Measurements from ENCODE around the gene TSPAN33.
A peak's percentile ranks its signal among the peaks of the same experiment; 100 is the strongest.
"Not testable (repeated sequence)": the region's sequence is repeated elsewhere in the genome, so short reads cannot be mapped to it uniquely, and the experiment has no call there.

Gene TSPAN33

DNA sequence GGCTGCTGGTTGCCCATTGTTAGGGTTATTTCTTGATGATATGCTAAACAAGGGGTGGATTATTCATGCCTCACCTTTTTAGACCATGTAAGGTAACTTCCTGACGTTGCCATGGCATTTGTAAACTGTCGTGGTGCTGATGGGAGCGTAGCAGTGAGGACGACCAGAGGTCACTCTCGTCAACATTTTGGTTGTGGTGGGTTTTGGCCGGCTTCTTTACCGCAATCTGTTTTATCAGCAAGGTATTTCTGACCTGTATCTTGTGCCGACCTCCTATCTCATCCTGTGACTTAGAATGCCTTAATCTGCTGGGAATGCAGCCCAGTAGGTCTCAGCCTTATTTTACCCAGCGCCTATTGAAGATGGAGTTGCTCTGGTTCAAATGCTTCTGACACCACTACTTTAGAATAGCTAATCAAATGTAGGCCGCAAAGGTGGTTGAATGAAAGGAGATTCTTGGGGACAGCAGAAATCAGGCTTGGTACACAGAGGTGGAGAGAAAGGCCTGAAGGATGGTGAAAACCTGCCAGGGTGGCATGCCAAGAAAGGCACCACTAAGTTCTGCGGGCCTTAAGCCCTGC lies 26.0 kb downstream of the TSPAN33 start:
- DNase-seq = no peak

DNA sequence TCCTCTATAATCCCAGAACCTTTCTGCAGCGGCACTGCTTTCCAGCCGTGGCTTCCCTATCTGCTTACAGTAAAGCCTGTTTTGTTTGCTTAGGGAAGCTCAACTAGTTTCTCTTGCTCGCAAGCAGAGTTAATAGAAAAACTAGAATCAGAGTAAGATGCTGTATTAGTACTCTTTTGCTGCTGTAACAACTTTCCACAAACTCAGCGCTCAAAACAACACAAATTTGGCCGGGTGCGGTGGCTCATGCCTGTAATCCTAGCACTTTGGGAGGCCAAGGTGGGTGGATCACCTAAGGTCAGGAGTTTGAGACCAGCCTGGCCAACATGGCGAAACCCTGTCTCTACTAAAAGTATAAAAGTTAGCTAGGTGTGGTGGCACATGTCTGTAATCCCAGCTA lies 29.4 kb downstream of the TSPAN33 start:
- not testable (repeated sequence) for DNase-seq

DNA sequence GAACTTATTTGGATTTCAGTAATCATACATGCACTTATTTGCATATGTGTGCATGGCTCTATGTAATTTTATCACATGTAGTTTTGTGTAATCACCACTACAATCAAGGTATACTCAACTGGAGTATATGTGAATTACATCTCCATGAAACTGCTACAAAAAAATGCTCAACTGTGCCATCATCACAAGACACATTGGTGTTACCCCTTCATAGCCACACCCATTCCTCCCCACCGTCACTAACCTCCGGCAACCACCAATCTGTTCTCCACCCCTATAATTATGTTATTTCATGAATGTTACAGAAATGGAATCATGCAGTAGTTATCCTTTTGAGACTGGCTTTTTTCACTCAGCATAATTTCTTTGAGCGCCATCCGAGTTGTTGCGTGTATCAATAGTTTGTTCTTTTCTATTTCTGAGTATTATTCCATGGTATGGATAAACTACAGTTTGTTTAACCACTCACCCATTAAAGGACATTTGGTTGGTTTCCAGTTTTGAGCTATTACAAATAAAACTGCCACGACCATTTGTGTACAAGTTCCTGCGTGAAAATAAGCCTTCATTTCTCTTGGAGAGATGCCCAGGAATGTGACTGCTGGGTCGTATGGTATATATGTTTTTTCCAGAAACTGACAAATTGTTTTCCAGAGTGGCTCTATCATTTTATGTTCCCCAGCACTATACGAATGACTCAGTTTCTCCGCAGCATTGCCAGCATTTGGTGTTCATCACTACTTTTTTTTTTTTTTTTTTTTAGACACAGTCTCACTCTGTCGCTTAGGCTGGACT lies 32.6 kb downstream of the TSPAN33 start:
- no peak for DNase-seq

DNA sequence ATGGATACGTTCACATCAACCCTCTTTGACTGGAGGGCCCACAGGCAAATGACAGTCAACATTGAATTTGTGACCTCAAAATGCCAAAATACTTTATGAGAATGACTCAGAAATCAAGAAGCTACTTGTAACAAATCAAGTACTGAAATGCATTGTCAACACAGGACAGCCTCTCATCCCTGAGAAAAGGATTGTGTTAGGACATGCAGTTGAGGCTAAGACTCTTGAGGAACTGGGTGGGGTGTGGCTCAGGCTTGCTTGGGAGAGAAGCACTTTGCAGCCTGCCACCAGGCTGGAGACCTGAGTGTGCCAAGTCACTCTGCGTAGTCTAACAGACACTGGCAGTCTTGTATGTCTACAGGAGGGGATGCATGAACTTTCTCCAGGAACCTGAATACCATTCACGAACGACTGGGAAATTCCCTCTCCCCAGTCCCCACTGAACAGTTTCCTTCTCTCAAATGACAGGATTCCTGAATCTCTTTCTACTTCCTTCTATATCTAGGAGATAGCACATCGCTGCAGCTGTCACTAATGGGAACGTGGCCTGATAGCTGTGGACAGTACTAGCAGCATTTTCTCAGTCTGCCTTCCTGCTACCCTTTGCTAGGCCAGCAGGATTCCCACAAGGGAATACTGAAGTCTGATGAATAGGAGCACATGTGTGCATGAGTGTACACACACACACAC lies 40.6 kb downstream of the TSPAN33 start:
- DNase-seq = no peak

DNA sequence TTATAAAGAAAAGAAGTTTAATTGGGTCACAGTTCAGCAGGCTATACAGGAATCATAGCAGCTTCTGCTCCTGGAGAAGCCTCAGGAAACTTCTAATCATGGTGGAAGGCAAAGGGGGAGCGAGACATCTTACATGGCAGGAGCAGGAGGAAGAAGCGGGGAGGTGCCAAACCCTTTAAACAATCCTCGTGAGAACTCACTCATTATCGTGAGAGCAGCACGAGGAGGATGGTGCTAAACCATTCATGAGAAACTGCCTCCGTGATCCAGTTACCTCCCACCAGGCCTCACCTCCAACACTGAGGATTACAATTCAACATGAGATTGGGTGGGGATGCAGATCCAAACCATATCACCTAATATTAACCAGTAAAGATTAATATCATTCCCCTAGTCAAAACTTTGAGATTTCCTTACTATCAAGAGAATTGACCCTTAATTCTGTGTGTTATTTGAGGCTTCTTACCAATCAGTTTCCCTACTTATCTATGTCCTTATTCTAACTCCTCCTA lies 42.3 kb downstream of the TSPAN33 start:
- no peak for DNase-seq

DNA sequence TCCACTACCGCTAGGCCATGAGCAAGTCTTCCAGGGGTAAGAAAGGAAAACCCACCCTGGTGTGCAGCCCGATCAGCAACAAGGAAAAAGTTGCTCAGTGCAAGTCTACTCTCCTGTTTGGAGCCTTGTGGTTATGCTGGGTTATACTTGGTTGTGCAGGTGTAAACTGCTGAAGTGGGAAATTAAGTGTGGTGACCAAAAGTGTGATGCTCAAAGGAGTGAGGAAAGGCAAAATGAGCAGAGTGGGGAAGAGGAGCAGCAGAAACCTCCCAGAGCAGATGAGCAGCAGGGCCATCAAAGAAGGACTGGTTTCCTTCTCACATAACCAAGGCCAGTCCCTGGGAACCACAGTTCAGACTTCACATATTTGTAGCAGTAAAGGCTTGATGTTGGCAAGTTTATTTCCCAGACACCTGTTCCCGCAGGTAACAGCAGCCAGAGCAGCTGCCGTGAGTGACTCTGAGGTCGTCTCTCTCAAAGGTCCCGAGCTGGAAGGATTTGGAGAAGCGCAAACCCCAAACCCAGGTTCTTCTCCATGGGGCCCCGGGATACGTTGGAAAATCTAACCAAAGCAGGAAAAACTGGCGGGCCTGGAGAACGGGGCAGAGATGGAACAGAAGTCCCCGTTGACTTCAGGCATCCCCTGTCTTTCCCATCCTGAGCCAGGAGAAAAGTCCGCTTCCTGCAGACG lies 43.3 kb downstream of the TSPAN33 start:
- peak in 1 of 2 experiments; percentile 37 for DNase-seq

DNA sequence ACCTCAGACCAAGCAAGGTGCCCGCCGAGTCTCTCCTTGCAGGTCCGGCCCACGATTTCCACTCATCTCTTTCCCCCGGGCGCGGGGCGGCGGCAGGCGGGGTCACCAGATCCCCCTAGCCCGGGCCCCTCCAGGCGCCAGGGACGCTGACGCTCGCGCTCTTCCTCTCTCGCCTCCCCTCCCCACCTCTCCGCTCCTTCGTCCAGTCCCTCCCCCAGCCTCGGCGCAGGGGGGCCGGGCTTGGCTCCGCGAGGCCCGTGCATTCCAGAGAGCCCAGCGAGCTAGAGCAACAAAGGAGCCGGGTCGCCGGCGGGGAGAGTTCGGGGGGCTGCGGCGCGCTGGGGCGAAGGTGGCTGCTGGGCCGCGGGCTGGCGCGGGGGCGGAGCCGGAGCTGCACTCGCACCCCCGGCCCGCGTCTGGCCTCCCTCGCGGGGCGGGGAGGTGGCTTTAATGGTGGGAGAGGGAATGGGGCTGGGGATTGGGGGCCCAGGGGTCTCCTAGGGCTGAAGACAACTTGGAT lies 43.9 kb downstream of the TSPAN33 start, which contains the start of gene SMO:
Gene SMO (plus strand): TSS at position 262 of the 520 bp plus-strand sequence. CDS start 519 bp downstream, outside the sequence.
- DNase-seq = peak; percentile 35 to 49

DNA sequence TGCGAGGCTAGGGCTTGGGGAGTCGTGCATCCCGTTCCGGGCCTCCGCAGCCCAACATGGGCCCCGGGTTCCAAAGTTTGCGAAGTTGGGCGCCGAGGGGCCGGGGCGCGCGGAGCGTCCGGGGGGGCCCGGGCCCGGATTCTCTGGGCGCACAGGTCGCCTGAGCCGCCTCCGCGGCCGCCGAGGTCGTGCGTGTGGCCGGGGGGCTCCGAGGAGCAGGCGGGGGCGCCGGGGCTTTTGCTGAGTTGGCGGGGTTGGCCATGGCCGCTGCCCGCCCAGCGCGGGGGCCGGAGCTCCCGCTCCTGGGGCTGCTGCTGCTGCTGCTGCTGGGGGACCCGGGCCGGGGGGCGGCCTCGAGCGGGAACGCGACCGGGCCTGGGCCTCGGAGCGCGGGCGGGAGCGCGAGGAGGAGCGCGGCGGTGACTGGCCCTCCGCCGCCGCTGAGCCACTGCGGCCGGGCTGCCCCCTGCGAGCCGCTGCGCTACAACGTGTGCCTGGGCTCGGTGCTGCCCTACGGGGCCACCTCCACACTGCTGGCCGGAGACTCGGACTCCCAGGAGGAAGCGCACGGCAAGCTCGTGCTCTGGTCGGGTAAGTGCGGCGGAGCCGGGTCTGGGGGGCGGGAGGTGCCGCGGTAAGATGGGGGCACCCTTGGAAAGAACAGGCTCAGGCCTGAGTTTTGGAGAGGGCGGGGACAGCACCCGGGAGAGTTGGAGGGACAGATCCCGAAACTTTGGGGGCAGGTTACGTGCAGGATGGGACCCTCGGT lies 44.6 kb downstream of the TSPAN33 start:
- peak in 1 of 2 experiments; percentile 8 for DNase-seq

DNA sequence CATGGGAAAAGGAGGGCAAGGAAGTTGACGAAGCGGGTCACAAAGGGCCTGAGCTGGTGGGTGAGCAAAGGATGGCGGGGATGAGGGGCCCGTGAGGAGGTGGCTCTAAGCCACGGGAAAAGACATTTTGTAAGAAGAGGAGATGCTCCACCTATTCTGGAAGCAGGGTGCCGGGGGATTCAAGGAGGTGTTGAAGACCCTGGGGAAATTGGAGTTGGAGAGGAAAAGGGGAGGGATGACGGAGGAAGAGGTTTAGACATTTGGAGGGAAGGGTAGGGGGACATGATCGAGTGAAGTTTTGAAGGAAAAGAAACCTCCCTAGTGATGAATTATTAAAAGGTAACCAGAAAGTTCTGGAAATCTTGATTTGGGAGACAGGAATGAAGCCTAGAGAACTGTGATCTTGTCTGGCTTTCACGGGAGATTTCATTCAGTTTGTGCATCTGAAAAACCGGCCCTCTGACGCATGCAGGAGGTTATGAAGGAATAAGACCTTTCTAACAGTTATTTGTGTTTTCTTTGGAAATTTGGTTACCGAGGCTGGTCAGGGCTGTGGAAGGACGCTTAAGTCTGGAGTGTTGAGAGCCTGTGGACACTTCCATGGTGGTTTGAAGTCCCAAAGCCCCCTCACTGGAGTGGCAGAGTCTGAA lies 45.3 kb downstream of the TSPAN33 start:
- DNase-seq = no peak

DNA sequence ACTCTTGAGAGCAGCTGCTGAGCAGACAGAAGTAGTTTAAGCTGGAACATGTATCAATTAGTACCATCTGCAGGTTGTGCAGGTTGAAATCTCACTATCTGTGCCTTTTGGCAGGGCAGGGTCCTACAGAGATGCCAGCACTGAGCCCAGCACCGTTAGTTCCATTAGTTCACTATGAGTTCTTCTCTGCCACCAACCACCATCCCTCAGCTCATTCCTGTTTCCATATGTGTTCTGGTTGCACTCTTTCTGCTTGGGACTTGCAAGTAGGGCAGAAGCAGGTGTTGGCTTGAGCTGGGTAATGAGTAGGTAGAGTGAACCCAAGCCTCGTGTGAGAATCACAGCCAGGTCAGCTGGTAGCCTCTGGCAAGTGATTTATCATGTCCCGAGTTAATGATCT lies 46.8 kb downstream of the TSPAN33 start:
- no peak for DNase-seq

DNA sequence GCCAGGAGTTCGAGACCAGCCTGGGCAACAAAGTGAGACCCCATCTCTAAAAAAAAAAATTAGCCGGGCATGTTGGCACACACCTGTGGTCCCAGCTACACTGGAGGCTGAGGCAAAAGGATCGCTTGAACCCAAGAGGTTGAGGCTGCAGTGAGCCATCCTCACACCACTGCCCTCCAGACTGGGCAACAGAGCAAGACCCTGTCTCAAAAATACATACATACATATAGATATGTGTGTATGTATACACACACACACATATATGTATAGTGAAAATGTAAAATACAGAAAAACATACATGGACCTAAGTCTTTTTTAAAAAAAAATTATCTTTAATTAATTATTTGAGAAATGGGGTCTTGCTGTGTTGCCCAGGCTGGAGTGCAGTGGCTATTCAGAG lies 49.4 kb downstream of the TSPAN33 start:
- DNase-seq = no peak

DNA sequence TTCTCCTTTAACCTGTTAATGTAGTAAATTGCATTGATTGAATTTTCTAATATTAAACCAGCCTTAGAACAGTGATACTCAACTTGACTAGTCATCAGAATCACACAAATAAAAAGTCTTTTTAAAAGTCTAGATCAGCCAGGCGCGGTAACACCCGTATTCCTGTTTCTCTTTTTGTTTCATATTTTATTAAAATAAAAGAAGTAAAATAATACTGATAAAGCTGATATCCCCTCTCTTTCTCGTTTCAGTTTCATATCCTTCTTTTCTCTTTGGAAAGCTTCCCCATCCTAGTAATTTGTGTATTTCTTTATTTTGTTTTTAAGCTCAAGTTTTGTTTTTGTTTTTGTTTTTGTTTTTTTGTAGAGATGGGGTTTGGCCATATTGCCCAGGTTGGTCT lies 53.3 kb downstream of the TSPAN33 start:
- no peak for DNase-seq

DNA sequence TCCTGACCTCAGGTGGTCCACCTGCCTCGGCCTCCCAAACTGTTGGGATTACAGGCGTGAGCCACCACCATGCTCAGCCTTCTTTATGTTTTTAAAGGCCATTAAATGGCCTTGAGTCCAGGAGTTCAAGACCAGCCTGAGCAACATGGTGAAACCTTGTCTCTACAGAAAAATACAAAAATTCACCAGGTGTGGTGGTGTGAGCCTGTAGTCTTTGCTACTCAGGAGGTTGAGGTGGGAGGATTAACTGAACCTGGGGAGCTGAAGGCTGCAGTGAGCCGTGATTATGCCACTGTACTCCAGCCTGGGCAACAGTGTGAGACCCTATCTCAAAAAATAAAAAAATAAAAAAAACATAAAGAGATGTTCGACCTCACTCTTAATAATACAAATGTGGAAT lies 54.9 kb downstream of the TSPAN33 start:
- DNase-seq = no peak

DNA sequence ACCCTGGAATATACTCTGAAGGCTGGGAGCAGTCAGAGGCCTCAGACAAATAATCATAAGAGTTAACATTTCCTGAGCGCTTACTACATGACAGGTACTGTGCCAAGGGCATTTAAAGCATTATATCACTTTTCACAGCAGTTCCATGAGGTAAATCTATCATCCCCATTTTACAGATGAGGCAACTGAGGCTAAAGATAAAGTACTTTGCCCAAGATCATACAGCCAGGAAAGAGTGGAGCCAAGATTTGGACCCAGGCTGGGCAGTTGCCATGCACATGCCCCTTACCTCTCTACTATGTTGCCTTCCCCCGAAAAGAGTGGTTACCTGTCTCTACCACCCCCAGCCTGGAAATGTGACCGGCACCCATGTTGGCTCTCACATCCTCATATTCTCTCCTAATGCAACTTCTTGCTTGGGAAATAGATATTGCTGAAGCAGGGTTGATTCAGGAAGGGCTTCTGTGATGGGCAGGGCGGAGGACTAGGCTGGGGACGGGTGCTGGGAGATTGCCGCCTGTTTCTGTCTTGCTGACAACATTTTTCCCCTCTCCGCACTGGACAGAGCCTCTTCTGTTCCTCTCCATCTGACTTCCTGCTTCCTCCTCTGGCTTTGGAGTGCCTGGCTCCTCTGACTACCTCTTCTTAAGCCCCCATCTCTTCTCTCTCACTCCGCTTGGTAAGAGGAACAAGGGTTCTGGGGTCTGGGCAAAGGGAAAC lies 57.7 kb downstream of the TSPAN33 start:
- DNase-seq = no peak

DNA sequence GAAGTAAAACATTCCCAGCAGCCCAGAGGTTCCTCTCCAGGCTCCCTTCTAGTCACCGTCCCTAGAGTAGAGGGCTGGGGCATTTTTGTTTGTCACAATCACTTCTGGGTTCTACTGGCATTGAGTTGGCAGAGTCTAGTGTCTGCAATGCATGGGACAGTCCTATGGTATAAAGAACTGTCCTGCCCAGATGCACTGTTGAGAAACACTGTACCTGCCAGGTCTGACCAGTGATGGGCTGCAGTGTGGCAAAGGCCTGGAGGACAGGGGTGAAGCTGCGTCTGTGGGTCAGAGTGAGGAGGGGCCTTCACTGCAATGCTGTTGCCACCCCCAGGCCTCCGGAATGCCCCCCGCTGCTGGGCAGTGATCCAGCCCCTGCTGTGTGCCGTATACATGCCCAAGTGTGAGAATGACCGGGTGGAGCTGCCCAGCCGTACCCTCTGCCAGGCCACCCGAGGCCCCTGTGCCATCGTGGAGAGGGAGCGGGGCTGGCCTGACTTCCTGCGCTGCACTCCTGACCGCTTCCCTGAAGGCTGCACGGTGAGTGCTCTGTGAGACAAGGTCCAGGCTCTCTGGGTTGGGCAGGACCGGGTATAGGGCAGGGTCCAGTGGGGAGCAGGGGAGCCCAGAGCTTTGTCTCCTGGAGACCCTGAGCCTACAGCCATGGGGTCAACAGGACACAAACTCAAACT lies 58.7 kb downstream of the TSPAN33 start:
- DNase-seq = no peak

DNA sequence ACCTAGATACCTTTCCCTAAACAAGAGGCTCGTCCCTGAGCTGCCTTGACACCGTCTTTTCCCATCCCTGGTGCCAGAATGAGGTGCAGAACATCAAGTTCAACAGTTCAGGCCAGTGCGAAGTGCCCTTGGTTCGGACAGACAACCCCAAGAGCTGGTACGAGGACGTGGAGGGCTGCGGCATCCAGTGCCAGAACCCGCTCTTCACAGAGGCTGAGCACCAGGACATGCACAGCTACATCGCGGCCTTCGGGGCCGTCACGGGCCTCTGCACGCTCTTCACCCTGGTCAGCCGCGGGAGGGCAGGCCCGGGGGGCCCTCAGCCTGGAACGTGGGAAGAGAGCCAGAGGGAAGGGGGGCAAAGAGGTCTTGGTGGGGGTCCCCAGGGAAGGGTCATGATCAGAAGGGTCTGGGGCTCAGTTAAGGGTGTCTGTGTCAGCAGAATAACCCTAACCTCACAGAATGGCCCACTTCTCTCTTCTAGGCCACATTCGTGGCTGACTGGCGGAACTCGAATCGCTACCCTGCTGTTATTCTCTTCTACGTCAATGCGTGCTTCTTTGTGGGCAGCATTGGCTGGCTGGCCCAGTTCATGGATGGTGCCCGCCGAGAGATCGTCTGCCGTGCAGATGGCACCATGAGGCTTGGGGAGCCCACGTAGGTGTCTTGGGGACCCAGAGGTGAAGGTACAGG lies 60.8 kb downstream of the TSPAN33 start:
- no peak for DNase-seq

DNA sequence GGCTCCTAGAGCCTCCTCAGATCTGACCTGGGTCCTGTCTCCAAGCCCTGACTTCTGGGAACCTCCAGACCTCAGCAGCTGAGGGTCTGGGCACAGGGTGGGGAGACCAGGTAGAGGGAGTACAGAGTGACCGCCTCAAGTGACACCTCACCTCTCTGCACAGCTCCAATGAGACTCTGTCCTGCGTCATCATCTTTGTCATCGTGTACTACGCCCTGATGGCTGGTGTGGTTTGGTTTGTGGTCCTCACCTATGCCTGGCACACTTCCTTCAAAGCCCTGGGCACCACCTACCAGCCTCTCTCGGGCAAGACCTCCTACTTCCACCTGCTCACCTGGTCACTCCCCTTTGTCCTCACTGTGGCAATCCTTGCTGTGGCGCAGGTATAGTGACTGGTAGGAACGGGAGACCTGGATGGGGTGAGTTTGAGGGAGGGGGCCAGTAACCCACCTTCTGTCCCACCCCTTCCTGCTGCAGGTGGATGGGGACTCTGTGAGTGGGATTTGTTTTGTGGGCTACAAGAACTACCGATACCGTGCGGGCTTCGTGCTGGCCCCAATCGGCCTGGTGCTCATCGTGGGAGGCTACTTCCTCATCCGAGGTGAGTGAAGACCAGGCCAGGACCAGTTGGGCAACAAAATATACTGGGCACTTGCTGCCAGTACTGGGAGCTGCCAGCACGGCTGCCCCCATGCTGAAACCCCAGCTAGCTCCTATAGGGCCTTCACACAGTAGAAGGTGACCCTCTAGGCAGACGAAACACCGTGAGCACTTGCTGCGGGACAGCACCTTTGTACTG lies 61.7 kb downstream of the TSPAN33 start:
- DNase-seq = no peak

DNA sequence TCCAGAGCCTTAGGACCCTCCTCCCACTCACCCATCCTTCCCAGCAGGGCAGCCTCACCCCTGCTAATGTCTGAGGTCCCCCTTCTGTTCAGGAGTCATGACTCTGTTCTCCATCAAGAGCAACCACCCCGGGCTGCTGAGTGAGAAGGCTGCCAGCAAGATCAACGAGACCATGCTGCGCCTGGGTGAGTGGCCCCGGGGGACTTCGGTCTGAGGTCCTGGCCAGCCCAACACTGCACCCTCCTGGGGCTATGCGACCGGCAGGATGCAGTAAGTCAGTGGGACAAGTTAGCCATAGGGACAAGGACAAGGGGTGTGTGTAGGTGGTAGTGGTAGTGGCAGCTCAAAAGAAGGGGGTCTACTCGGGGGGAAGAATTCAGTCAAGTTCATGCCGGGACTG lies 64.2 kb downstream of the TSPAN33 start:
- peak in 1 of 2 experiments; percentile 20 for DNase-seq
